ENCODE results near the gene PRUNE1.

Gene PRUNE1

DNA sequence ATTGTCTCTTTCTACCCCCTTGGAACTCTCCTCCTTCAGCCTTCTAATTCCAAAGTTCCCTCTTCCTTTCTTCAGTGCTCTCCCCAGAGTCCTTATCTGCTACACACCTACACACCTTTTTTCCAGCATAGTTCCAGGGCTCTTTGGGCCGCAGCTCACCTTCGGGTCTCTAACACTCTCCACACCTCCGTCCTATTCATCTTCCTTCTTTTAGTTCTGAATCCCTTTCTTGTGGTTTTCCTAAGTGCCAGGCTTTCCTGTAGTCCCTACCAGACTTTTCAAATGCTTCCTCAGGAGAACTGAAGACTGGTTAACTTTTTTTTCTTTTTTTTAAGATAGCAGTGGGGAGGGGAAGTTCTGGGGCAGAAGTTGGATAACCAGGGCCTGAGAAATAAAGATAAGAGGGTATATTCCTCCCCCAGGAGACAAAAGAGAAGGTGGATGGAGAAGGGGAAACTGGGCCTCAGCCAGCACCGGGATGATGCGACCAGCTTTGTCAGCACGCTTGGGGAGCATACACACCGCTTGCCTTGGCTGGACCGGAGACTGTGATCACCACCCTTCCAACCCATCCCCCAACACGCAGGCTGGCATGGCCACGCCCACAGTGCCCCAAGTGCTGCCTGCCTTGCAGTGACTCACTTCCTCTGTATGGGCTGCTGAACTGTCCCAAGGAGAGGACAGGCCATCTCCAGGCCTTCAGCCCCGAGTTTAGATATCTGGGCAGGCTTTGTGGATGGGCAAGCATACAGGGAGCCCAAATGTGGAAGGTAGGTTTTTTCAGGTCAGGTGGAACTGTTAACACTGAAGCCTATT lies 31.2 kb upstream of the PRUNE1 start:
- DNase-seq, result peak; percentile 78 to 84

DNA sequence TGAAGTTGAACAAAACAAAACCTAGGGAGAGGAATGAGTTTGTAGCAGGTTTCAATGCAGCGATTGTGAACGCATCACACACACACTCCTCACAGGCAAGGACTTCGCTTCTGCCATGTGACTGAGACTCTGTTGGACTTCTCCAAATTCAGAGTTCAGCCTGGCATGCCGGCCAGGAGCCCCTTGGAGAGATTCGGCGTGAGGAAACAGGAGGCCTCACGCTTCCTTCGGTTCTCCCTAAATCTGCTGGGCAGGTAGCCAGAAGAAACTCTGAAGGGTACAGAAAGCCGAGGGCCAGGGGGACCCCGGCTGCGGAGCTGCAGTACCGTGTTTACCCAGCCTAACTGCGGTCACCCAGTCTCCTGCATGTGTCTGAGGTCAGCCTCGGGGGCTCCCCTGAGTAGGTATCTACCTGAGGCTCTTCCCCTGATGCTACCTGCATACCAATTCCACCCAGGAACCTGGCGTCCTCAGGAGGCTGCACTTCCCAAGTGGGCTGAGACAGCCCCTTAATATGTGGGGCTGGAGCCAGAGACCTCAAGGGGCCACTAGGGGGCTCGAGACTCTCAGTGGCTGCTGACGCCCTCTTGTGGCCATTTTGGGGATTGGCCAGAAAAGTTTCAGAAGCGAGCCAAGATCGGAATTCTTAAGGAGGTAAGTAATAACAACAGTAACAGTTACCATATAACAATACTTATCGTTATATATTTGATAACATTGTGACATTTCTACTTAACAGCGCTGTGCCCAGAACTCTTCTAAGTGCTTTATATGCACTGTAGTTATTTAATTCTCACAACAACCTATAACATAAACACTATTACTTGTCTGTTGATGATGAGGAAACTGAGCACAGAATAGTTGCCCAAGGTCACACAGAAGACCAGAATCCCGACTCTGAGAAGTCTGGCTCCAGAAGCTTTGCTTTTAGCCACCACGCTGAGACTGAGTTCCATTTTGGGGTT lies 28.9 kb upstream of the PRUNE1 start:
- peak; percentile 51 to 79 for DNase-seq

DNA sequence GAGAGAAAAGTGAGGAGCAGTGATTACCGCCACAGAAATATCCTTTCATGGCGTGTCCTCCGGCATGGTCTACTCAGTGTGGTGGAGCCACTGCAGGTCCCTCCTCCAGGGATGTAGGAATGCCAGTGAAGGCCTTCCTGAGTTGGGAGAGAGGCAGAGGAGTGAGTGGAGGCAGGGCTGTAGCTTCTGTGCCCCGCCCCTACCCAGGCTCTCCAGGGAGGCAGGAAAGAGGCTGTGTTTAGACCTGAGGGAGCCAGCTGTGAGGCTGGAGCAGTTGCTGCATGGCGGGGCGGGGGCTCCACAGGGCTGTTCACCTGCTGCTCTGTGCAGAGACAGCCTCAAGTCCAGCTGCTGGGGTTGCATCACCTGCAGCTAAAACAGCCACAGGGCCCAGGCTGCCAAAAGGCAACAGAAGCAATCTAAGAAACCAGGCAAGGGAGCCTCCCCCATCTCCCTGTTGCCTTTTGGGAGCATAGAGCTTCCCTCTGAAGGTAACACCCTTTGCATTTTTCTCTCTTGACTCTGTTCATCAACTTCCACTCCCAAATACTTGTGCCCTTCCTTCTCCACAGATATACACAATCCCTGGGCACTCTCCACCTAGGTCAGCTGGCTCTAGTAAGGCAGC lies 27.0 kb upstream of the PRUNE1 start:
- no peak for DNase-seq

DNA sequence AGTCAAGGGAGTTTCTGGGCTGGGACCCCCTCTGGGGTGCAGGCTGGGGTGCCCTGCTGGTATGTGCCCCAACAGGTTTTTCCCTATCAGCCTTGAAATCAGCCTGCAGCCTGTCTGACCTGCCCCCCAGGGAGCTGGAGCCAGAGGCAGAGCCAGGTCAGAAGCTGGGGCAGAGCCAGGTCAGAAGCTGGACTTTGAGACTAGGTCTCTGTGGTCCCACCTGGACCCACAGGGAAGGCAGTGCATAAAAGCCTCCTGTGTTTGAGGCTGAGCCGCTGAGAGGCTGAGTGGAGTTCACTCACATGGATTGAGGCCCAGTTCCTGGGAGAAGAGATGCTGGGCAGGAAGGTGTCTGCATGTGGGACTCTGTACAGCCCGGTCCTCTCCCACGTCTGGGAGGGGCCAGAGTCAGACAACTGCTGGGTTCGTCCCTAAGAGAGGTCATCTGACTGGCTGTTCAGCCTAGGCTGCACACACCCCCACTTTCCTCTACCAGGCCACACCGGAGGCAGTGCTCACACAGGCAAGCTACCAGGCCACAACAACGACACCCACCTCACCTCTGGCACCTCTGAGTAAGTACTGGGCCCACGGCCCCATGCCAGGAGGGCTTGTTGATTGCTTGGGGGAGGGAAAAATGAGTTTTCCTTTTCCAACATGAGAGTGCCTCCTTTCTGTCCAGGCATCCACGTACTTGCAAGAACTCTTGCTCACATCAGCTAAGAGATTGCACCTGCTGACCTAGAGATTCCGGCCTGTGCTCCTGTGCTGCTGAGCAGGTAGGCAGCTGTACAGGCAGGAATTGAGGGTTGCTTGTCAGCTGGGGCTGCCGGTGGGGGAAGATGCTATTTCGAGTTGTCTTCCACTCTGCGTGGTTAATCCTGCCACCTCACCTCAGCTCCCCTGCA lies 26.2 kb upstream of the PRUNE1 start, which contains the start of gene ANXA9:
ANXA9 (plus strand) TSS at position 488 of the 908 bp plus-strand sequence. CDS start 814 bp downstream, outside the sequence.
- no peak for DNase-seq

DNA sequence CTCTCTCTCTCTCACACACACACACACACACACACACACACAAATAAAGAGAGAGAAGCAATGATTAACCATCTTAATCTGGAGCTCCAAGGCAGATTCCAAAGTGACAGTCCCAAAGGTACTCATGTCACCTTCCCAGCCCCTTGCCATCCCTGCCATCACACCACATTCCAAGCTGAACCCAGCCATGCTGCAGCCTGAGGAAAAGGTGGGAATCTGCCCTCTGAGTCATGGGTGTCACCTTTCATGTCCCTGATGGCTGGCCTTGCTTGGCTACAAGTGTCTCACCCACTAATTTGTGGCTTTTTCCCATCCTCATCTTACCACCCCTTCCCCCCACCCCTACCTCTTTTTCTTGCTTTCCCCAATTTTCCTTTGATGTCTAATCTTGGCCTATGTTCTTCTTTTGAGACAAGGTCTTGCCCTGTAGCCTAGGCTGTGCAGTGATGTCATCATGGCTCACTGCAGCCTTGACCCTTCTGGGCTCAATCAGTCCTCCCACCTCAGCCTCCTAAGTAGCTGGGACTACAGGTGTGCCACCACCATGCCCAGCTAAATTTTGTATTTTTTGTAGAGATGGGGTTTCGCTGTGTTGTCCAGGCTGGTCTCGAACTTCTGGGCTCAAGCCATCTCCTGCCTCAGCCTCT lies 22.9 kb upstream of the PRUNE1 start:
- DNase-seq, result no peak

DNA sequence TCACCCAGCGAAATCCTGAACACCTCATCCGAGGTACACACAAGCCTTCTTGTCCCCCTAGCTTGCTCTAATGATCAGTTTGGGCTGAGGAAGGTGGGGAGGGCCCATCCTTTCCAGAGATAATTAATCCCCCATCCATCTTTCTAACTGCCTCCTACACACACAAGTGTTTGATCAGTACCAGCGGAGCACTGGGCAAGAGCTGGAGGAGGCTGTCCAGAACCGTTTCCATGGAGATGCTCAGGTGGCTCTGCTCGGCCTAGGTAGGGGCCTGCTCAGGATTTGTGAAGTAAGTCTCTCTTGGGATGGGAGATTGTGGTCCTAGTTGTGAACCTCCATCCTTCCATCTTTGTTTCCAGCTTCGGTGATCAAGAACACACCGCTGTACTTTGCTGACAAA lies 20.3 kb upstream of the PRUNE1 start:
- no peak for DNase-seq

DNA sequence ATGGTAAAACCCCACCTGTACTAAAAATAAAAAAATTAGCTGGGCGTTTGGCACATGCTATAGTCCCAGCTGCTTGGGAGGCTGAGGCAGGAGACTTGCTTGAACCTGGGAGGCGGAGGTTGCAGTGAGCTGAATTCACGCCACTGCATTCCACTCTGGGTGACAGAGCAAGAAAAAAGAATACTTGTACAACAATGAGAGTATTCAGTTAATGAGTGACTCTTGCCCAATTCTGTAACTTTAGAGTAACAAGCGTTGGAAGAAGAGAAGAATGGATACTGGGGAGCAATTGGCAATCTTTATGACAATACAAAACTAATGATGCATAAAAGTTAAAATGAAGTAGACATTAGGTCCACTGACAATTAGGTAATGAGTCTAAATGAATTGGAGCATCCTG lies 15.6 kb upstream of the PRUNE1 start:
- DNase-seq, result no peak

DNA sequence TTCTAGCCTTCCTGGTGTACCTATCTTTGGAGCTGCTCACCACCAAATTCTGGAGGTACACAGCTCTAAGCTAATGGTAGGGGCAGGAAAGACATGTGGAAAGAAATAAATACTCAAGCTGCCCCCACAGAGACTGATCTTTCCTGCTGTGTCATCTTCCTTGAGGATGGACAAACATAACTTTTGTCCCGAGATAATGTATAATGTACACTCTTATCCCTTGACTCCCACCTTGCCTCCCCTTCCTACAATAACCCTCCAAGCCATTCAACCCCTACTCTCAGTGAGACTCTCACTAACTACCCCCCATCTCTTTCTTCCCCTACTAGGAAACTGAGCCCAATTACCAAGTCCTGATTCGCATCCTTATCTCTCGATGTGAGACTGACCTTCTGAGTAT lies 14.0 kb upstream of the PRUNE1 start:
- no peak for DNase-seq

DNA sequence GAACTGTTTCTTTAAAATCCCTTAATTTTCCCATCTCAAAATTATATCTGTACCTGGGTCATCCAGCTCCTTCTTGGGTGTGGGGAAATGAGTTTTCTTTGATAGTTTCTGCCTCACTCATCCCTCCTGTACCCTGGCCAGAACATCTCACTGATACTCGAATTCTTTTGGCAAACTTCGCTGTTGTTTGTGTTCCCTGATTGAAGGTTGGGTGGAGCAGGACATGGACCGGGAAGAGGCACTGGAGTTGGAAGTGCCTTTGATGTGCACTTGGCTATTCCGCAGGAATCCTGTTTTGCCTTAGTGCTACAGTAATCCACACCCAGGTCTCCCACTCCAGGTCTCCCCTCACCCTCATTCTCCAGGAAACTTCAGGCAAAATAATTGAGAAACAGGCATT lies 12.8 kb upstream of the PRUNE1 start:
- no peak for DNase-seq

DNA sequence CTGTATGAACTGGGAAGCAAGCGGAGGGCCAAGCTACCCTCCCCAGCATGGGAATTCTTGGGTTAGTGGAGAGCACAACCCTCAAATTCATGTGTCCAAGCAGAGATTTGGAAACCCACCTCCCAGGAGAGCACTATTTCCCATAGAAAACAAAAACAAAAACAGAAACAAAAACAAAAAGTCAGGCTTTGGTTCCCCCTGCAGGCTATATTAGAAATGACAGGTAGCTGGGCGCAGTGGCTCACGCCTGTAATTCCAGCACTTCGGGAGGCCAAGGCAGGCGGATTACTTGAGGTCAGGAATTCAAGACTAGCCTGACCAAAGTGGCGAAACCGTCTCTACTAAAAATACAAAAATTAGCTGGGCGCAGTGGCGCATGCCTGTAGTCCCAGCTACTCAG lies 12.4 kb upstream of the PRUNE1 start:
- no peak for DNase-seq

DNA sequence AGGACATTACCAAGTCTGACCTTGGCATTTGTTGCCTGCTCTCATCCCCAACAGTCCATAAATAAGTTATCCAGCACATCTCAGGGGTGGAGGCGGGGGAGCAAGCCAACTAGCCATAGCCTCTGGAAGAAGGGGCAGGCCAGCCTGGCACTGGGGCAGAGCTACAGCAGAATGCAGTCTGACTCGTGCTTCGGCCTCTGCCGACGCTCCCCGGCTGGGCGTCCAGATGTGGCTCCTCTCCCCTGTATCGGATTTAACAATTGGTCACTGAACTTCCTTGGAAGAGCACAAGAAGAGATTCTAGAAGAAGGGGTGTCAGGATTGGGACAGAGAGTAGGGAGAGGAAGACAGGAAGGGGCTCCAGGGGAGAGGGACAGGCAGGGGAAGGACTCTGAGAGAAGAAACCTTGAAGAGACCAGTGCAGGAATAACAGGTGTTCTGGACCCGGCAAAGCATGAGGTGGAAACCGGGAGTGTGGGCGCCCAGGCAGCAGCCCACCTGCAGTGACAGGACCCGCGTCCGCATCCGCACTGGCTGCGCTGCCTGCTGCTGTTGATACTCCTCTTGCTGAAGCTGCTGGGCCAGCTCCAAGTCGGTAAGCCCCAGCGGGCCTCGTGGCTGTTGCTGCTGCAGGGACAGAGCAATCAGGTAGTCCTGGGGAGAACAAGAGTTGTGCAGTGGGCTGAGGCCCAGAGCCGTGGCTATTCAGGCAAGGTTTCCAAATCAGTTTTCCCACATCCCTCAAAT lies 10.9 kb upstream of the PRUNE1 start:
- no peak for DNase-seq

DNA sequence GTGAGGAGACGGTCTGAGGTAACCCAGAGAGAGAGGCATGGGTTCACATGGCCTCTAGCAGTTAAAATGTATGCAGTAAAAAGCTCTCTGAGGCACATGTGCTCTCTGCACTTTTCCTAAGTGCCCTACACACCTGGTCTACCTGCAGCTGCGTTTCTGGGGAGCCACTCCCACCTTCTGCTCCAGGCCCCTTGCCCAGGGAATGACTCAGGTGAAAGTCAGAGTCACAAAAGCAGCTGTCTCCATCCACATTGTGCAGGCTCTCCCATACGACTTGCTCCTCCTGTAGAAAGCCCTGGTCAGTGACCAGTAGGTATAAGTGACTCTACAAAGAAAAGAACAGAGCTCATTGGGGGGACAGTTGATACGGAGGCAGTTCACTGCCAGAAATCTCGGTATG lies 10.3 kb upstream of the PRUNE1 start:
- no peak for DNase-seq

DNA sequence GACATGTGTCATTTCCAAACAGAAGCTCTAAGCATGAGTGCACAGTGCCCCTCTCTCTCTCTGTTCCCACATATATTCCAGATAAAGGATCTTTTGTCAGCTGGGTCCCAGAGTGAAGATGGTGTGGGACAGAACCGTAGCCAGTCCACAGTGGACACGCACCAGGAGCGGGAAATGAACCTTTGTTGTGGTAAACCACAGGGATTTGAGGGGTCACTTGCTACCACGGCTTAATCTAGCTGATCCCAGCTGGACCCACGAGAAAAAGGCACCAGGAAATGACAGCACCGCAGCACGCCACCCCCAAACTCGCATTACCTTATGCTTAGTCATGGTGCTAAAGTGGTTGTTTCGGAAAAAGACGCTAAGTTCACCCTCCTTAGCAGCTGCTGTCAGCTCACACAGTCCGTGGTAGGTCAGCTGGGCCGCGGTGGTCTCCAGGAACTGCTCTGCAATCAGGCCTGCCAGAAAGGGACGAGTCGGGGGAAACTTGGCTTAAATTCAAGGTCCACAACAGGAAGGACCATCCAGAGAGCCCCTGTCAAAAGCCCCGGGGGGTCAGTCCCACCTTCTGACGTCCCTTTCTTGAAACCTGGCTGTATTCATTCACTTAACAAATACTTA lies 9.1 kb upstream of the PRUNE1 start:
- no peak for DNase-seq

DNA sequence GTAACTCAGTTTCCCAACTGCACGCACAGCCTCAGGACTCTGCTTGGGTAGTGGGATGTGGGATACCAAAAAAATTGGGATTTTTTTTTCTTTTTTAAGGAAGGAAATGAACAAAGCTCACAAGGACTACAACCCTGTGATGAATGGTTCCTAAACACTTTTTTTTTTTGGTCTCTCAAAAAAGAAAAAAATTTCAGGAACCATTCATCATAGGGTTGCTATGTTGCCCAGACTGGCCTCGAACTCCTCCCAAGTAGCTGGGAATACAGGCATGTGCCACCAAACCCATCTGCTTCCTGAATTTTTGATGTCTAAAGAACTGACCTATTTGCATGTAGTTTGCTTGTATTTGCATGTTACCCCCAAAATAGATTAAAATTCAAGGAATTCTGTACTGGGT lies 8.3 kb upstream of the PRUNE1 start:
- DNase-seq, result no peak

DNA sequence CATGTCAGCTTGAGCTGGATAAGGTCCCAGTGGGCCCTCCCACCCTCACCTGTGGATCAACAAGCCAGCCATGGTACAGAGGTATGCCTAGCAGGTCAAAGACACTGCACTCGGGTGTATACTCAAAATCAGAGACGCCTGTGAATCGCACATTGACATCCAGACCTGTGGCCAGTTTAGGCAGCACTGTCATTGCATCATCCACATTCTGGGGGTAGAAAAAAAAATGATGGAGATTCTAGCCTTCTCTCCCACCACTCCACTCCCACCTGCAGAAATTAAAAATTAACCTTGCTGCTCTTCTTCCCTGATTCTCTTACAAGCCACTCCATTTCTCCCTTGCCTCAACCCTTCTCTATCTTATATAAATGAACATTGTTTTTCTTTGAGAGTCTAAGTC lies 7.8 kb upstream of the PRUNE1 start:
- DNase-seq, result no peak

DNA sequence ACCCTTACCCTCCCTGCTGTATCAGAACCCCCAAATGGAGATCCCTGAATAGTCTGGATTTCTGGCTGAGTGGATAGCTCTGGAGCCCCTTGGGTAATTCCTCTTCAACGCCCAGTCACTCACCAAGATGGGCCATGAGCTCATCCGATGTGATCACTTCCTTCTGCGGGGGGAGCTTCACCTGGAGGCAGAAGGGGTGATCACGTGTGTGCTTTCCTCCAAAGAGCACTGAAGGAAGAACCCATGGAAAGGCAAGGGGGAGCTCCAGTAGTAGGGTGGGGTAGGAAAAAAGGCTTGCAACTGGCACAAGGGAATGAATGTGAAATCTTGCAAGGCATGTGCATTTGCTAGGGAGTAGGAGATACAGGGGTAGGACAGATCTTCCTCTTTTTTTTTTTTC lies 6.6 kb upstream of the PRUNE1 start:
- DNase-seq, result no peak

DNA sequence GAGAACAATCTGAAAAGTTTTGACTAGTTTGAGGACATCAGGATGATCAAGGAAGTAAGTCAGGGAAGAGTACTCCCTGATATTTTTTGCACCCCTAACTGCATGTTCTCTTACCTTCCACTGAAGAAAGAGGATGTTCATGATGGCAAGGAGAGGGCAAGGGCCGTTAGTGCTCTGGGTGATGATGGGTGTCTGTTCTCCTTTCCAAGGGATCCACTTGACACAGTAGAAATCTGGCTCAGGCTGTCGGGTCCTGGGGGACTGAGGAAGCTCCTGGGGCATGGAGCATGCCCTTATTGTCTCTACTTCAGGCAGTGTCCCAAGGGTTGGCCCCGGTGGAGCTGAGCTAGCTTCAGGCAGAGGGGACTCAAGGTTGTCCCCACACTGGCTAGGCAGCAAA lies 6.2 kb upstream of the PRUNE1 start:
- no peak for DNase-seq

DNA sequence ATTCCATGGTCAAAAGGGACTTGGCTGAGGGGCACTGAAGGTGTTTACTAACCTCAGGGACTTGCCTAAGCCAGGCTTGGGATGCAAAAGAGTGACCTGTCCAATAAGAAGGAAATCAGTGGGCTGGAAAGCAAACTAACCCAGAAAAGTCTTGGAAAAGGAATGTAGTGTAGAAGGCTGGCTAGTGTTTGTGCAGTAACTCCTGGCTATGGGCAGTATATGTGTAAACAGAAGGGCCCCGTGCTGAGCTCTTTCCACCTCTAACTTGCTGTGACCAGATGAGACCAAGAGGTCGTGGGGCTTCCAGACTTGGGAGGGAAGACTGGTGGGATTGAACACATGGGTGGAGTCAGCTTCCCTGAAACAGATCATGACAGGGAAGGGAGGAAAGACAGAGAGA lies 5.6 kb upstream of the PRUNE1 start:
- no peak for DNase-seq

DNA sequence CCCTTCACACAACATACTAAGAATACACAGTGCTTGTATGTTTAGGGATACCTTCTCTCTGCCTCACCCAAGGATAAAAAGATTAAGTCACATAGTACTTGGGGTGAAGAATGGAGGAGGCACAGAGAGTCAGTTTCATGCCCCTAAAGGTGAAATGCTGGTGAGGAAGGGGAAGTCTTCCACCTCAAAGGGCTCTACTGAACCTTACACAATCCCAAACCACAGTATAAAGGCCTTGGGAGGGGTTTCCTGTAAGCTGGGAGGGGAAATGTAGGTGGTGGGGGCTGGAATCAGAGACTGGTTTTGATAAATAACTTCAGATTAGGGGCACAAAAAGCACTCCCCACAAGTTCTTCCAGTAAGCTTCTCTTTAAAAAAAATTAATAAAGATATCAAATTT lies 5.1 kb upstream of the PRUNE1 start:
- DNase-seq, result no peak

DNA sequence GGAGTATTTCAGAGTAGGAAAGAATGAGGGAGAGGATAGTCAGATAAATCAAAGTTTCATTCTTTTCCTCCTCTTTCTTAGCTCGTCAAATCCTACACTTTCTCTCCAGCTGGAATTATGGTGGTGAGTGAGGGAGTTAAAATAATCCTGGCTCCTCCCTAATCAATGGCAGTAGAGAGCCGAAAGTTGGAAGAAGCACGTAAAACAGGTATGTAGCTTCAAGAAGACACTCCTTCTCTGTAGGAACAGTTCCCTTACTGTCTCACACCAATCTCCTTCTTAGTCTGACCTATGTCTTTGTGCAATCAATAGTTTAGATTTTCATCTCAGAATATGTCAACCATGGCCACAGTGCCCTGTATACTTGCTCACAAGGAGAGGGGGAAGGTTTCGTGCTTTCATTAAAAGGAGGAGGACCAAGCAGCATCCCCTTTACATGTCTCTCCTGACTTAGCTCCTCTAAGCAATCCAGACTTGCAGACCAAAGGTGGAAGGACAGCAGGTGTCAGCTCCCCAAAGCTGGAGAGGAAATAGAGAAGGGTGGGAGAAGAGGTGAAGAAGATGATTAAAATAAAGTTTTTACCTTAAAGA lies 2.4 kb upstream of the PRUNE1 start:
- DNase-seq, result no peak
